Esophagus muscularis mucosa (tissue), 4 donors: Measurements from ENCODE around the gene PROZ.

Experiments used
- CTCF ChIP-seq, 3 experiments: fragments of 200-600 bp in 2 of 3; fragments of 450-650 bp in 1 of 3; sonication (generic) in 2 of 3; IDR thresholded peaks; one replicate each; pipeline ENCODE4 v1.5.1; 2017 to 2019; ENCODE audit warnings: antibody characterized with exemption in 3 of 3, mild to moderate bottlenecking in 2 of 3, moderate library complexity in 1 of 3
- EP300 ChIP-seq: sonication (generic); formaldehyde crosslinking; IDR thresholded peaks from one replicate; pipeline ENCODE4 v1.6.1; 2017; ENCODE audit warnings: antibody characterized with exemption
- POLR2AphosphoS5 ChIP-seq, 2 donors: sonication (generic); formaldehyde crosslinking; IDR thresholded peaks; one replicate each; pipeline ENCODE4 v1.6.1; 2017; ENCODE audit warnings: antibody characterized with exemption in 2 of 2

DNA sequence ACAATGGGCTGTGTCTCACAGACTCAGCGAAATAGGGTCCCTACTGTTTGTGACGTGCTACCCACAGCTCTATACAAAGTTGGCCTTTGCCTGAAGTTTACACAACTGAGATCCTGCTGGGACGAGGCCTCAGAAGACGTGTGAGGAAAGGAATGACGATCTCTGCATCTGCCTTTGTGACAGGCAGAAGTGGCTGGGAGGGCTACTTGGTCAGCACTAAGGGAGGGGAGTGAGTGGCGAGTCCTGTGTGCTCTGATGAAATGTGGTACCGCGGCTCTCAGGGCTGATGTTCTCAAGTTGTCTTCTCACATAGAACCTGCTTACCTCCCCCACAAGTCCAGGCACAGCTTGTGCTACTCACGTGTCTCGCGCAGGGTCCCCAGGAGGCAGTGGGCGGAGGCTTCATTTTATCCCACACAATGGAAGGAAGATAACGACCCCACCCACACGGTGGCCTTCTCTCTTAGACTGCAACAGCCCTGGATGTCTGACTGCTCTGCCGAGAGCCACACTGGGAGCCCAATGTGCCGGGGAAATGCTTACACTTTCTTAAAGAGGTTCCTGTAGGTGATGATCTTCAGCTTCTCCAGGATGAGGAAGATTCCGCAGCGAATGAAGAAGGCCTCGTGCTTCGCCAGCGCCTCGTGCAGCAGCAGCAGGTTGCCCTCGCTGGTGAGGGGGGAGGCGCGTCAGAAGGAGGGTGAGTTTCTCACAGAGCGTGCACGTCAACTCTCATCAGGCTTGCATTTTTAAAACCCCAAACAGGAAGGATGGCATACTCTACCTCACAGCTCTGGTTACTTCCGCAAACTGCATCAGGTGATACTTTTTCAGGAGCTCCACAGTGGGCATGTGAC is 21.2 kb downstream of the PROZ start:
- no peak for TF ChIP-seq EP300
- no peak for TF ChIP-seq CTCF (IDR thresholded peaks at IDR 0.05)
- no peak for TF ChIP-seq POLR2AphosphoS5 (IDR thresholded peaks at IDR 0.05)
